ENCODE results near the gene LDHD. TPM values are rescaled to one million over a fixed set of nuclear protein-coding genes. Genes with fewer than 3 reads are reported as not detected.

LDHD gene
- total RNA-seq, 1 donor from 2014 or later: not detected

- Histone ChIP-seq H3K27me3 (ENCODE audit: control insufficient read depth, insufficient read depth, low read length) (peaks cover 3% of the 10 kb centered on the region), H3K4me3 (ENCODE audit: low read depth, low read length) (no peak overlapping the region), H3K36me3 (ENCODE audit: control insufficient read depth, insufficient read depth, low read length) (no peaks in the 10 kb centered on the region)
- DNase-seq (ENCODE audit: low read depth): no peak
- no peak for TF ChIP-seq CTCF (IDR thresholded peaks at IDR 0.05; ENCODE audit: insufficient read depth, low read length, poor library complexity, severe bottlenecking)
Measured at GRCh38 chr16:75118943-75119539, 2.5 kb upstream of the LDHD start.

- Histone ChIP-seq H3K27me3 (ENCODE audit: control insufficient read depth, insufficient read depth, low read length) (peaks cover 10% of the 10 kb centered on the region), H3K4me3 (ENCODE audit: low read depth, low read length) (no peak overlapping the region), H3K36me3 (ENCODE audit: control insufficient read depth, insufficient read depth, low read length) (no peaks in the 10 kb centered on the region)
- TF ChIP-seq CTCF (IDR thresholded peaks at IDR 0.05; ENCODE audit: insufficient read depth, low read length, poor library complexity, severe bottlenecking): no peak
- DNase-seq (ENCODE audit: low read depth): no peak
Measured at GRCh38 chr16:75116911-75117245, 298 bp upstream of the LDHD start.

- no peak for TF ChIP-seq CTCF (IDR thresholded peaks at IDR 0.05; ENCODE audit: insufficient read depth, low read length, poor library complexity, severe bottlenecking)
- no peaks in the 10 kb centered on the region for H3K36me3 ChIP-seq (ENCODE audit: control insufficient read depth, insufficient read depth, low read length)
- peaks cover 10% of the 10 kb centered on the region for H3K27me3 ChIP-seq (ENCODE audit: control insufficient read depth, insufficient read depth, low read length)
- no peak for DNase-seq (ENCODE audit: low read depth)
- no peak overlapping the region for H3K4me3 ChIP-seq (ENCODE audit: low read depth, low read length)
Measured at GRCh38 chr16:75114946-75115825, 1.4 kb downstream of the LDHD start.

GRCh38 chr16:75114179-75114945, 2.2 kb downstream of the LDHD start:
- H3K36me3 ChIP-seq (ENCODE audit: control insufficient read depth, insufficient read depth, low read length): no peaks in the 10 kb centered on the region
- no peak for TF ChIP-seq CTCF (IDR thresholded peaks at IDR 0.05; ENCODE audit: insufficient read depth, low read length, poor library complexity, severe bottlenecking)
- no peak for DNase-seq (ENCODE audit: low read depth)
- peaks cover 10% of the 10 kb centered on the region for H3K27me3 ChIP-seq (ENCODE audit: control insufficient read depth, insufficient read depth, low read length)
- no peak overlapping the region for H3K4me3 ChIP-seq (ENCODE audit: low read depth, low read length)

GRCh38 chr16:75113541-75114121, 2.9 kb downstream of the LDHD start:
- Histone ChIP-seq H3K4me3 (ENCODE audit: low read depth, low read length) (no peak overlapping the region), H3K36me3 (ENCODE audit: control insufficient read depth, insufficient read depth, low read length) (no peaks in the 10 kb centered on the region), H3K27me3 (ENCODE audit: control insufficient read depth, insufficient read depth, low read length) (peaks cover 10% of the 10 kb centered on the region)
- TF ChIP-seq CTCF (IDR thresholded peaks at IDR 0.05; ENCODE audit: insufficient read depth, low read length, poor library complexity, severe bottlenecking): no peak
- no peak for DNase-seq (ENCODE audit: low read depth)

Data from kidney epithelial cell (primary cell).